ENCODE results near the gene PLCB1.

Gene PLCB1

DNA sequence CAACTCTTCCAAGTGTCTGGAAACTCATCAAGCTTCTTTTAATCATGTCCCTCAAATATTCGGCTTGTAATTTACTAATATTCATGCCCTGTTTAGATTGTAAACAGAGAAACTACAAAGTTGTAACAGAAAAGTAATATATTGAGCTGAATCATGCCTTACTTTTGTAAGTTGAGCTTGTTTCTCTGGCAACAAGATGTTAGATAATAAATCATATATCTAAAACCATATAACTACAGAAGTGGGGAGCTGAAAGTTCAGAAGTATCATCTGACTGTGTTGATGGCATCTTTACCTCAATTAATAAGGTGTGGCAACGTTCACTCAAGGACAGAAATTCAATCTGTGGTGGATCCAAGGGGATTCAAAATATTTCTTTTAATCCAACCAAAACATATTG is 263.9 kb downstream of the PLCB1 start:
- no peak for DNase-seq (ENCODE audit: low read depth)
- TF ChIP-seq, protein P1, sequence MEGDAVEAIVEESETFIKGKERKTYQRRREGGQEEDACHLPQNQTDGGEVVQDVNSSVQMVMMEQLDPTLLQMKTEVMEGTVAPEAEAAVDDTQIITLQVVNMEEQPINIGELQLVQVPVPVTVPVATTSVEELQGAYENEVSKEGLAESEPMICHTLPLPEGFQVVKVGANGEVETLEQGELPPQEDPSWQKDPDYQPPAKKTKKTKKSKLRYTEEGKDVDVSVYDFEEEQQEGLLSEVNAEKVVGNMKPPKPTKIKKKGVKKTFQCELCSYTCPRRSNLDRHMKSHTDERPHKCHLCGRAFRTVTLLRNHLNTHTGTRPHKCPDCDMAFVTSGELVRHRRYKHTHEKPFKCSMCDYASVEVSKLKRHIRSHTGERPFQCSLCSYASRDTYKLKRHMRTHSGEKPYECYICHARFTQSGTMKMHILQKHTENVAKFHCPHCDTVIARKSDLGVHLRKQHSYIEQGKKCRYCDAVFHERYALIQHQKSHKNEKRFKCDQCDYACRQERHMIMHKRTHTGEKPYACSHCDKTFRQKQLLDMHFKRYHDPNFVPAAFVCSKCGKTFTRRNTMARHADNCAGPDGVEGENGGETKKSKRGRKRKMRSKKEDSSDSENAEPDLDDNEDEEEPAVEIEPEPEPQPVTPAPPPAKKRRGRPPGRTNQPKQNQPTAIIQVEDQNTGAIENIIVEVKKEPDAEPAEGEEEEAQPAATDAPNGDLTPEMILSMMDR (IDR thresholded peaks at IDR 0.05; ENCODE audit: low read length, missing control alignments): no peak

DNA sequence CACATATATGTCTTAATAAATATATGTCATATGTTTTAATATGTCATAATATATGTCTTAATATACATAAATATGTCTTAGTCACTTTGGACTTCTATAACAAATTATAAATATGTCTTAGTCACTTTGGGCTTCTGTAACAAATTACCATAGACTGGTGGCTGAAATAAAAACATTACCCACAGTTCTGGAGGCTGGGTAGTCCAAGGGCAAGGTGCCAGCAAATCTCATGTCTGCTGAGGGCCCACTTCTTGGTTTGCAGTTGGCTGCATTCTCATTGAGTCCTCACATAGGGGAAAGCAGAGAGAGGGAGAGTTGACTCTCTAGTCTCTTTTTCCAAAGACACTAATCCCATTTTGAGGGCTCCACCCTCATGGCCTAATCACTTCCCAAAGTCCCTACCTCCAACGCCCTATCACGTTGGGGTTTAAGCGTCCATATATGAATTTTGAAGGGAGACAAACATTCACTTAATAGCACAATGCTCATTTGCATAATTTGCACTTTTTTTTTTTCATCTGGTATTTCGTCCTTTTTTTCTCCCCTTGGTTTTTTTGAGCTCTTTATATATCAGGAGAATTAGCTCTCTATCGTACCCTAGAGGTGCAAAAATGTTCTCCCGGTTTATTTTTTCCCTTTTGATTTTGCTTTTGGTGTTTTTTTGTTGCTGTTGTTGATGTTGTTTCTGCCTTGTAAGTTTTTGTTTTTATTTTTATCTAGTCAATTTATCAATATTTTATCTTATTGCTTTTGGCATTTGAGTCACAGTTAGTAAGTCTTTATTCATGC is 266.4 kb downstream of the PLCB1 start:
- no peak overlapping the region for H3K4me3 ChIP-seq (replicated peaks; ENCODE audit: low read depth, low read length)
- no peak for DNase-seq (ENCODE audit: low read depth)
- TF ChIP-seq, protein P1 (IDR thresholded peaks at IDR 0.05; ENCODE audit: low read length, missing control alignments): no peak

More for the DNA sequence above, 263.9 kb downstream of the PLCB1 start:
- H3K4me3 ChIP-seq (replicated peaks; ENCODE audit: low read depth, low read length): no peak overlapping the region

DNA sequence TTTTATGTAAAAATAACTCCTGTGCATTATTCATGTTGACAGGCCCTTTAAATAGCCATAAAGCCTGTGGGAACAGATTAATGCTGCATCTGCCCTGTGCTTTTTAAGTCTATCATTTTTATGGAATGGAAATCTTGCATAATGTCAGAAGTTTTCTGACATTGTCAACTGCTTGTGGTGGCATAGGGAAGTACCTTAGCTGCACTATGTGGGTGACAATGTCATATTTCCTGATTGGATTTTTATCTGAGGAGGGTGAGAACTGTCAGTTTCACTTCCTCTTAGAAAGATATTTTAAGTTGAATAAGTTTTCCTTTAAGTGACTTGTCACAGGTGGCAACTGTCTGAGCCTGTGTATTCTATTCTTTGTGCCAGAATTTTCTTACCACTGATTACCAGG is 267.9 kb downstream of the PLCB1 start:
- TF ChIP-seq, protein P1 (IDR thresholded peaks at IDR 0.05; ENCODE audit: low read length, missing control alignments): no peak
- DNase-seq (ENCODE audit: low read depth): no peak
- H3K4me3 ChIP-seq (replicated peaks; ENCODE audit: low read depth, low read length): no peak overlapping the region

- no peak for DNase-seq (ENCODE audit: low read depth)
- no peak overlapping the region for H3K4me3 ChIP-seq (replicated peaks; ENCODE audit: low read depth, low read length)
- TF ChIP-seq, protein P1 (IDR thresholded peaks at IDR 0.05; ENCODE audit: low read length, missing control alignments): no peak
Observed at GRCh38 chr20:8400486-8400885, 268.4 kb downstream of the PLCB1 start.

DNA sequence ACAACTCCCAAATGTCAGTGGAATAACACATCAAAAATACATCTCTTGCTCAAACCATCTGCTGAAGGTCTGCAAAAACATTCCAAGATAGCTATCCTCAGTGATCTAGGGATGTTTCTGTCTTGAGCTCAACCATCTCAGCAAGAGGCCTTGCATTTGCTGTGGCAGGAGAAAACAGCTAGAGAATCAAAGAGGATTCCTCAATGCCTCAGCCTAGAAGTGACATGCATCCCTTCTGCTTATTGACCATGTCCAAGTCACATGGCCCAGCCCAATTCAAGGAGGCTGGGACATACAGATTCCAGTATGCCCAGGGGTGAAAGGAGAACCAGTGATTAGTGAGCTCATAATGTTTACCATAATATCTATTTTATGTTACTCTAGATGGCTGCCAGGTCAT is 269.5 kb downstream of the PLCB1 start:
- DNase-seq (ENCODE audit: low read depth): no peak
- H3K4me3 ChIP-seq (replicated peaks; ENCODE audit: low read depth, low read length): no peak overlapping the region
- TF ChIP-seq, protein P1 (IDR thresholded peaks at IDR 0.05; ENCODE audit: low read length, missing control alignments): no peak

DNA sequence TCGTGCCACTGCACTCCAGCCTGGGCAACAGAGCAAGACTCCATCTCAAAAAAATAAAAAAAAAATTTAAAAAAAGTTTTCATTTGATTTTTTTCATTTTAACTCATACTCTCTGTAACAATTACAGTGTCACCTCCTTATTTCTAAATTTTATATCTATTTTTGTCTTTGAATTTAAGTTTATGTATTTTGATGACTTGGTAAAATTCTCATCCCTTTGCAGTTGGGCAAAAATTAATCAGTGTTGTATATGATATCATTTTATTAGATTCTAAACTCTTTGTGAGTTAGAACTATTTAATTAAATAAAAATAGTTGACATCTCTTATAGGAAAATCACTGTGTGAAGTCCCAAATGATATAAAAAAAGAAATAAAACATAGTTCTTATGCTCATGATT is 270.7 kb downstream of the PLCB1 start:
- TF ChIP-seq, protein P1 (IDR thresholded peaks at IDR 0.05; ENCODE audit: low read length, missing control alignments): no peak
- DNase-seq (ENCODE audit: low read depth): no peak
- no peak overlapping the region for H3K4me3 ChIP-seq (replicated peaks; ENCODE audit: low read depth, low read length)

All from fibroblast of pulmonary artery (primary cell).